RWPE2 (cell line): ENCODE results near the gene MRPL55.

Experiments used
- ATAC-seq: fragments of 200-7000 bp; cut with Tn5 transposase; 3 replicates; pipeline ENCODE4 v1.9.1; 2021; ENCODE audit warnings: low read depth
- DNase-seq: peaks from one replicate; pipeline ENCODE4 v3.0.0-alpha.2; 2020; ENCODE audit warnings: low spot score
- H3K27ac ChIP-seq: fragments of 450-650 bp; 2 replicates; pipeline ENCODE4 v1.5.1; 2017; ENCODE audit warnings: mild to moderate bottlenecking; ENCODE audit not compliant: poor library complexity, severe bottlenecking
- H3K27me3 ChIP-seq: fragments of 250-450 bp; sonication (Bioruptor Pico); 2 replicates; pipeline ENCODE4 v1.5.1; 2021; ENCODE audit warnings: mild to moderate bottlenecking, moderate library complexity; ENCODE audit not compliant: insufficient read depth, poor library complexity, severe bottlenecking
- H3K36me3 ChIP-seq: fragments of 250-450 bp; sonication (Bioruptor Pico); 2 replicates; pipeline ENCODE4 v1.5.1; 2020; ENCODE audit warnings: low read depth, mild to moderate bottlenecking, moderate library complexity
- H3K4me1 ChIP-seq: fragments of 250-450 bp; sonication (Bioruptor Pico); 2 replicates; pipeline ENCODE4 v1.5.1; 2021; ENCODE audit warnings: mild to moderate bottlenecking, moderate library complexity; ENCODE audit not compliant: insufficient read depth, poor library complexity, severe bottlenecking
- H3K4me3 ChIP-seq: fragments of 250-450 bp; sonication (Bioruptor Pico); 2 replicates; pipeline ENCODE4 v1.5.1; 2021; ENCODE audit warnings: mild to moderate bottlenecking, moderate library complexity; ENCODE audit not compliant: severe bottlenecking
- H3K9me3 ChIP-seq: fragments of 250-450 bp; sonication (Bioruptor Pico); 2 replicates; pipeline ENCODE4 v1.5.1; 2021; ENCODE audit warnings: mild to moderate bottlenecking, moderate library complexity; ENCODE audit not compliant: severe bottlenecking
- TF ChIP-seq, protein P1 (sequence below): fragments of 450-650 bp; IDR thresholded peaks from one replicate; pipeline ENCODE4 v1.5.1; 2017; ENCODE audit warnings: mild to moderate bottlenecking, moderate library complexity; ENCODE audit not compliant: poor library complexity, severe bottlenecking

MRPL55 gene

GRCh38 chr1:228098323-228098931, 10.7 kb downstream of the MRPL55 start:
- H3K4me1 ChIP-seq = no peaks in the 10 kb centered on the region
- ATAC-seq (no peak), DNase-seq (no peak)
- H3K36me3 ChIP-seq = peaks cover 3% of the 10 kb centered on the region
- no peaks in the 10 kb centered on the region for H3K9me3 ChIP-seq
- no peak overlapping the region for H3K4me3 ChIP-seq
- H3K27me3 ChIP-seq = no peaks in the 10 kb centered on the region
- TF ChIP-seq, protein P1, sequence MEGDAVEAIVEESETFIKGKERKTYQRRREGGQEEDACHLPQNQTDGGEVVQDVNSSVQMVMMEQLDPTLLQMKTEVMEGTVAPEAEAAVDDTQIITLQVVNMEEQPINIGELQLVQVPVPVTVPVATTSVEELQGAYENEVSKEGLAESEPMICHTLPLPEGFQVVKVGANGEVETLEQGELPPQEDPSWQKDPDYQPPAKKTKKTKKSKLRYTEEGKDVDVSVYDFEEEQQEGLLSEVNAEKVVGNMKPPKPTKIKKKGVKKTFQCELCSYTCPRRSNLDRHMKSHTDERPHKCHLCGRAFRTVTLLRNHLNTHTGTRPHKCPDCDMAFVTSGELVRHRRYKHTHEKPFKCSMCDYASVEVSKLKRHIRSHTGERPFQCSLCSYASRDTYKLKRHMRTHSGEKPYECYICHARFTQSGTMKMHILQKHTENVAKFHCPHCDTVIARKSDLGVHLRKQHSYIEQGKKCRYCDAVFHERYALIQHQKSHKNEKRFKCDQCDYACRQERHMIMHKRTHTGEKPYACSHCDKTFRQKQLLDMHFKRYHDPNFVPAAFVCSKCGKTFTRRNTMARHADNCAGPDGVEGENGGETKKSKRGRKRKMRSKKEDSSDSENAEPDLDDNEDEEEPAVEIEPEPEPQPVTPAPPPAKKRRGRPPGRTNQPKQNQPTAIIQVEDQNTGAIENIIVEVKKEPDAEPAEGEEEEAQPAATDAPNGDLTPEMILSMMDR = no peak
- H3K27ac ChIP-seq = no peak overlapping the region

- TF ChIP-seq, protein P1 = no peak
- H3K27ac ChIP-seq = no peak overlapping the region
- no peaks in the 10 kb centered on the region for H3K4me1 ChIP-seq
- no peak overlapping the region for H3K4me3 ChIP-seq
- peaks cover 9% of the 10 kb centered on the region for H3K36me3 ChIP-seq
- no peaks in the 10 kb centered on the region for H3K27me3 ChIP-seq
- DNase-seq (no peak), ATAC-seq (no peak)
- H3K9me3 ChIP-seq = no peaks in the 10 kb centered on the region
These were observed 11.6 kb downstream of the MRPL55 start for GRCh38 chr1:228097333-228098081.

DNA sequence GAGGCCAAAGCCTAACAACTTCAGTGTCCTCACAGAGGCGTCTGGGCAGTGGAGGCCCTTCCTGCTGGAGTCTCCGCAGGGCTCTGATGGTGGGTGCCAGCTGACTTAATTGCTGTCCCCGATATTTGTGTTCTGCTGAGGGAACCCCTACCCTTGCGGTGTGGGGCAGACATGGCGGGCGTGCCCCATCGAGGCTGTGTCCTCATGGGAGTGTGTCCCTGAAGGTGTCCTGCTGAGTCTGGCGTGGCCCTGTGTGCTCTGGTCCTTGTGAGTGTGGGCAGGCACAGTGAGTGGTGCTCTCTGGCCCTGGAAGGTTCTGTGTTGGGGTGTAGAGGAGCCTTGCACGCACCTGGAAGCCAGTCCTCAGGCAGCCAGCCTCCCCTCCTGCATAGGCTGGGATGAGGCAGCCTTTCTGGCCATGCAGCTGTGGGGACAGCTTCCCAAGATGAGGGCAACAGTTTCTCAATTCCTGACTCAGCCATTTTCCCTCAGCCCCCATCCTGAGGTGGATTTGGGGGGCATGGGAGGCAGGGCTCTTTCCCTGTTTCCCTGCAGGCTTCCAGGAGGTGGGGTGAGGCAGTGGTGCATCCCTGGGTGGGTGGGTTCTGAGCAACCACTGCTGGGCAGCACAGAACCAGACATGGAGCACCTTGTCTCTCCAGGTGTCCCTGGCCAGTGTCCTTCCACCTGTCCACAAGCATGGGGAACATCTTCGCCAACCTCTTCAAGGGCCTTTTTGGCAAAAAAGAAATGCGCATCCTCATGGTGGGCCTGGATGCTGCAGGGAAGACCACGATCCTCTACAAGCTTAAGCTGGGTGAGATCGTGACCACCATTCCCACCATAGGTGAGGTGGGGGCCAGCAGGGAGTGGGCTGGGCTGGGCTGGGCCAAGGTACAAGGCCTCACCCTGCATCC, 12.4 kb downstream of the MRPL55 start:
- no peak for DNase-seq
- no peaks in the 10 kb centered on the region for H3K9me3 ChIP-seq
- no peaks in the 10 kb centered on the region for H3K27me3 ChIP-seq
- H3K36me3 ChIP-seq = peaks cover 17% of the 10 kb centered on the region
- no peak overlapping the region for H3K27ac ChIP-seq
- no peaks in the 10 kb centered on the region for H3K4me1 ChIP-seq
- H3K4me3 ChIP-seq = no peak overlapping the region
- TF ChIP-seq, protein P1 = no peak
- no peak for ATAC-seq

DNA sequence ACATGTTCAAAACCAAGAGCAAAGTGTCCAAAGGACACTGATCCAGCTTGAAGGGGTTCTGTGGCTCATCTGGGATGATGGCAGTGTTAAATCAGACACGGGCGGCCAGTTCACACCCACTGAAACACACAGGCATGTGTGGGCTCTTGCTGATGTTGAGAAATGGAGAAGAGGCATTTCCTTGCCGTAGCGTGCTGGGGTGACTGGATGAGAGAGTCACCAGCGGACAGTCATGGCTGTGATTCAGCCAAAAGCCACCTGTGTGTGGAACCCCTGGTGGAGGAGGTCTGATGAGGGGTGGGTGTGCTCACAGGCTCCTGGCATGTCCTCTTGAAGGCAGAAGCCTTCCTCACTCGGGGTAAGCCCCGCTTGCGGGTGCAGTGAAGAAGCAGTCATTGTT, 13.2 kb downstream of the MRPL55 start:
- H3K27ac ChIP-seq = no peak overlapping the region
- H3K4me1 ChIP-seq = no peaks in the 10 kb centered on the region
- no peaks in the 10 kb centered on the region for H3K9me3 ChIP-seq
- peaks cover 19% of the 10 kb centered on the region for H3K36me3 ChIP-seq
- H3K27me3 ChIP-seq = no peaks in the 10 kb centered on the region
- H3K4me3 ChIP-seq = no peak overlapping the region
- no peak for DNase-seq
- ATAC-seq = no peak
- TF ChIP-seq, protein P1 = no peak
